MCF 10A (cell line): ENCODE results near the gene DHDDS. TPM values are rescaled to one million over a fixed set of nuclear protein-coding genes. Genes with fewer than 3 reads are reported as not detected.

ENCODE experiments used
- BruUV-seq: library from RNA; stranded (reverse); fragments of 400-500 nt; replicated peaks from 2 replicates; lab custom pipeline; 2021; lab: Mats Ljungman, UMichigan
- CTCF ChIA-PET: fragments of 300-600 bp; sonication (Branson Sonifier 250); formaldehyde crosslinking; extraction: SDS; loops from one replicate; lab custom pipeline; 2021; ENCODE audit warnings: antibody characterized with exemption, inconsistent platforms; lab: Yijun Ruan, JAX
- POLR2A ChIA-PET: fragments of 300-600, 350-650 bp; sonication (Branson Sonifier 250); formaldehyde crosslinking; extraction: SDS; loops from one replicate; lab custom pipeline; 2020; ENCODE audit warnings: antibody characterized with exemption, inconsistent platforms; lab: Yijun Ruan, JAX
- DNase-seq: peaks from one replicate; pipeline ENCODE4 v3.0.0-alpha.2; 2018; ENCODE audit not compliant: unreplicated experiment
- H3K27ac Mint-ChIP-seq: one replicate; pipeline ENCODE4 v1.8.0; 2022; ENCODE audit warnings: mild to moderate bottlenecking, low read depth, mixed read lengths; ENCODE audit not compliant: unreplicated experiment
- H3K27me3 Mint-ChIP-seq: one replicate; pipeline ENCODE4 v1.8.0; 2022; ENCODE audit warnings: mixed read lengths; ENCODE audit not compliant: insufficient read depth, unreplicated experiment
- H3K36me3 Mint-ChIP-seq: one replicate; pipeline ENCODE4 v1.8.0; 2022; ENCODE audit warnings: mild to moderate bottlenecking, moderate library complexity, mixed read lengths; ENCODE audit not compliant: insufficient read depth, unreplicated experiment
- H3K4me1 Mint-ChIP-seq: one replicate; pipeline ENCODE4 v1.8.0; 2022; ENCODE audit warnings: mixed read lengths; ENCODE audit not compliant: insufficient read depth, unreplicated experiment
- H3K4me3 Mint-ChIP-seq: one replicate; pipeline ENCODE4 v1.8.0; 2022; ENCODE audit warnings: mild to moderate bottlenecking, moderate library complexity, mixed read lengths; ENCODE audit not compliant: unreplicated experiment
- H3K9me3 Mint-ChIP-seq: one replicate; pipeline ENCODE4 v1.8.0; 2022; ENCODE audit warnings: mixed read lengths; ENCODE audit not compliant: unreplicated experiment
- intact Hi-C: fragments of 100-400 bp; cut with micrococcal nuclease; formaldehyde crosslinking; loops from 2 replicates; pipeline ENCODE4 v1.14.1; 2022
- total RNA-seq: library from RNA; stranded (reverse); gene quantifications from 2 replicates; pipeline ENCODE4 v1.2.3, GENCODE V29; 2022
- TF ChIP-seq, protein P1 (sequence below): fragments of 200-600 bp; IDR thresholded peaks from one replicate; pipeline ENCODE4 v1.8.0; 2022; ENCODE audit warnings: antibody characterized with exemption, mild to moderate bottlenecking; ENCODE audit not compliant: unreplicated experiment

The DHDDS gene
- total RNA-seq, 1 experiment from 2014 or later = 48.2 TPM

- H3K9me3 Mint-ChIP-seq = no peaks in the 10 kb centered on the region
- DNase-seq = no peak
- no peak overlapping the region for H3K4me3 Mint-ChIP-seq
- TF ChIP-seq, protein P1, sequence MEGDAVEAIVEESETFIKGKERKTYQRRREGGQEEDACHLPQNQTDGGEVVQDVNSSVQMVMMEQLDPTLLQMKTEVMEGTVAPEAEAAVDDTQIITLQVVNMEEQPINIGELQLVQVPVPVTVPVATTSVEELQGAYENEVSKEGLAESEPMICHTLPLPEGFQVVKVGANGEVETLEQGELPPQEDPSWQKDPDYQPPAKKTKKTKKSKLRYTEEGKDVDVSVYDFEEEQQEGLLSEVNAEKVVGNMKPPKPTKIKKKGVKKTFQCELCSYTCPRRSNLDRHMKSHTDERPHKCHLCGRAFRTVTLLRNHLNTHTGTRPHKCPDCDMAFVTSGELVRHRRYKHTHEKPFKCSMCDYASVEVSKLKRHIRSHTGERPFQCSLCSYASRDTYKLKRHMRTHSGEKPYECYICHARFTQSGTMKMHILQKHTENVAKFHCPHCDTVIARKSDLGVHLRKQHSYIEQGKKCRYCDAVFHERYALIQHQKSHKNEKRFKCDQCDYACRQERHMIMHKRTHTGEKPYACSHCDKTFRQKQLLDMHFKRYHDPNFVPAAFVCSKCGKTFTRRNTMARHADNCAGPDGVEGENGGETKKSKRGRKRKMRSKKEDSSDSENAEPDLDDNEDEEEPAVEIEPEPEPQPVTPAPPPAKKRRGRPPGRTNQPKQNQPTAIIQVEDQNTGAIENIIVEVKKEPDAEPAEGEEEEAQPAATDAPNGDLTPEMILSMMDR = no peak
- ChIA-PET POLR2A (interaction anchor here (1.1 to 2.4 kb wide), 3 partner anchors 11 to 17 kb away, joined by 5 to 10 read pairs (median 8); no protein-coding TSS in a partner anchor), CTCF (interaction anchor here (0.6 to 0.8 kb wide), 4 partner anchors 16 to 82 kb away, joined by 3 read pairs; no protein-coding TSS in a partner anchor)
- intact Hi-C loops = no loop called here
- no peak overlapping the region for H3K27ac Mint-ChIP-seq
- BruUV-seq = no TSS peak
- H3K36me3 Mint-ChIP-seq = no peaks in the 10 kb centered on the region
- H3K4me1 Mint-ChIP-seq = peaks cover 8% of the 10 kb centered on the region
- H3K27me3 Mint-ChIP-seq = no peaks in the 10 kb centered on the region
Observed at GRCh38 chr1:26516987-26517765, 85.1 kb downstream of the DHDDS start.

- POLR2A ChIA-PET = interaction anchor here (1.4 to 2.4 kb wide), 3 partner anchors 10 to 17 kb away, joined by 4 to 10 read pairs (median 8); no protein-coding TSS in a partner anchor
Observed at GRCh38 chr1:26517766-26518049, 85.6 kb downstream of the DHDDS start.

GRCh38 chr1:26518355-26518754, 86.2 kb downstream of the DHDDS start:
- Mint-ChIP-seq H3K36me3 (no peaks in the 10 kb centered on the region), H3K9me3 (no peaks in the 10 kb centered on the region)
- POLR2A ChIA-PET = interaction anchor here (1.4 to 2.4 kb wide), 3 partner anchors 9 to 18 kb away, joined by 4 to 10 read pairs (median 8); no protein-coding TSS in a partner anchor

More at GRCh38 chr1:26517766-26518049, 85.6 kb downstream of the DHDDS start:
- TF ChIP-seq, protein P1 = no peak
- H3K9me3 Mint-ChIP-seq = no peaks in the 10 kb centered on the region
- CTCF ChIA-PET = interaction anchor here (0.6 to 1.1 kb wide), 4 partner anchors 9 to 20 kb away, joined by 3 read pairs; no protein-coding TSS in a partner anchor
- no TSS peak for BruUV-seq
- H3K36me3 Mint-ChIP-seq = no peaks in the 10 kb centered on the region
- H3K27me3 Mint-ChIP-seq = no peaks in the 10 kb centered on the region
- peaks cover 8% of the 10 kb centered on the region for H3K4me1 Mint-ChIP-seq
- no peak overlapping the region for H3K4me3 Mint-ChIP-seq
- intact Hi-C loops = no loop called here
- H3K27ac Mint-ChIP-seq = no peak overlapping the region
- no peak for DNase-seq

DNA sequence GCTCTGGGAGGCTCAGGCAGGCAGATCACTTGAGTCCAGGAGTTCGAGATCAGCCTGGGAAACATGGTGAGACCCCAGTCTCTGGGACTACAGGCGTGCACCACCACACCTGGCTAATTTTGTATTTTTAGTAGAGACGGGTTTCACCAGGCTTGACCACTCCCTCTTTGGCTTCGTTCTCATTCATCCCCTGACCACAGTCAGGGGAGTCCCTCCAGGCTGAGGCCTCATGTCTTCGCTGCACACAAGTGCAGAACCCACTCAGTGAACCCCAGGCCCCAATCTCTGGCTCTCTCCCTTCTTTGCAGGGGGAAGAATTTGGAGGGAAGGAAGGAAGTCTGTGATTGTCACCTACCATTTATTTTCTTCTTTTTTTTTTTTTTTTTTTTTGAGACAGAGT, 88.2 kb downstream of the DHDDS start:
- intact Hi-C loops = no loop called here
- no peaks in the 10 kb centered on the region for H3K27me3 Mint-ChIP-seq
- no TSS peak for BruUV-seq
- no peaks in the 10 kb centered on the region for H3K9me3 Mint-ChIP-seq
- CTCF ChIA-PET = no interaction called here
- no peaks in the 10 kb centered on the region for H3K36me3 Mint-ChIP-seq
- DNase-seq = no peak
- H3K4me1 Mint-ChIP-seq = peaks cover 20% of the 10 kb centered on the region
- no peak overlapping the region for H3K27ac Mint-ChIP-seq
- POLR2A ChIA-PET = interaction anchor here (1.1 kb wide), 1 partner anchor 19 kb away, joined by 4 read pairs; no protein-coding TSS in a partner anchor
- TF ChIP-seq, protein P1 = no peak
- H3K4me3 Mint-ChIP-seq = no peak overlapping the region

More at GRCh38 chr1:26518355-26518754, 86.2 kb downstream of the DHDDS start:
- TF ChIP-seq, protein P1 = no peak
- H3K27me3 Mint-ChIP-seq = no peaks in the 10 kb centered on the region
- no peak for DNase-seq
- peaks cover 8% of the 10 kb centered on the region for H3K4me1 Mint-ChIP-seq
- BruUV-seq = no TSS peak
- H3K27ac Mint-ChIP-seq = no peak overlapping the region
- no peak overlapping the region for H3K4me3 Mint-ChIP-seq
- intact Hi-C loops = no loop called here
- CTCF ChIA-PET = interaction anchor here (0.6 to 1.1 kb wide), 2 partner anchors 9 to 14 kb away, joined by 3 read pairs; no protein-coding TSS in a partner anchor
